ENCODE data around the gene DMC1. TPM values are rescaled to one million over a fixed set of nuclear protein-coding genes. Genes with fewer than 3 reads are reported as not detected.

The DMC1 gene
- total RNA-seq, 2 donors from 2014 or later, result 0.78 TPM; not detected in 1

GRCh38 chr22:38578505-38578904 lies 8.5 kb upstream of the DMC1 start:
- intact Hi-C loops (cut with DNase I), result loop anchor here (10.0 kb wide), 1 partner anchor 534 kb away; no protein-coding TSS in a partner anchor
- no peaks in the 10 kb centered on the region for H3K9me3 ChIP-seq
- no peak overlapping the region for H3K27ac ChIP-seq
- ATAC-seq, result no peak
- H3K27me3 ChIP-seq, result no peaks in the 10 kb centered on the region
- no peak for DNase-seq
- H3K4me1 ChIP-seq, result no peaks in the 10 kb centered on the region
- no peak overlapping the region for H3K4me3 ChIP-seq
- H3K36me3 ChIP-seq (replicated peaks in 1 of 2; ENCODE audit: insufficient read depth in 1 of 2, low read depth in 2 of 2), result no peaks in the 10 kb centered on the region
- 70 to 76% methylated on average over 5 of the region's 5 CpGs for WGBS, 2 donors
- TF ChIP-seq CTCF (IDR thresholded peaks at IDR 0.05), result no peak
- no peak for TF ChIP-seq POLR2A (IDR thresholded peaks at IDR 0.05)

GRCh38 chr22:38572065-38572464 lies 2.1 kb upstream of the DMC1 start:
- DNase-seq, result peak; percentile 37 to 63 (median 48)
- WGBS, 2 donors, result 1 to 3% methylated on average over 3 of the region's 3 CpGs
- no peak overlapping the region for H3K27ac ChIP-seq
- H3K36me3 ChIP-seq (replicated peaks in 1 of 2; ENCODE audit: insufficient read depth in 1 of 2, low read depth in 2 of 2), result no peaks in the 10 kb centered on the region
- no peaks in the 10 kb centered on the region for H3K27me3 ChIP-seq
- H3K9me3 ChIP-seq, result no peaks in the 10 kb centered on the region
- intact Hi-C loops (cut with DNase I), result loop anchor here (10.0 kb wide), 1 partner anchor 527 kb away; no protein-coding TSS in a partner anchor
- no peak for ATAC-seq
- peaks cover 14% of the 10 kb centered on the region for H3K4me1 ChIP-seq
- H3K4me3 ChIP-seq, result no peak overlapping the region
- TF ChIP-seq CTCF (IDR thresholded peaks at IDR 0.05), result peak; percentile 12 to 58 (median 51)
- no peak for TF ChIP-seq POLR2A (IDR thresholded peaks at IDR 0.05)

DNA sequence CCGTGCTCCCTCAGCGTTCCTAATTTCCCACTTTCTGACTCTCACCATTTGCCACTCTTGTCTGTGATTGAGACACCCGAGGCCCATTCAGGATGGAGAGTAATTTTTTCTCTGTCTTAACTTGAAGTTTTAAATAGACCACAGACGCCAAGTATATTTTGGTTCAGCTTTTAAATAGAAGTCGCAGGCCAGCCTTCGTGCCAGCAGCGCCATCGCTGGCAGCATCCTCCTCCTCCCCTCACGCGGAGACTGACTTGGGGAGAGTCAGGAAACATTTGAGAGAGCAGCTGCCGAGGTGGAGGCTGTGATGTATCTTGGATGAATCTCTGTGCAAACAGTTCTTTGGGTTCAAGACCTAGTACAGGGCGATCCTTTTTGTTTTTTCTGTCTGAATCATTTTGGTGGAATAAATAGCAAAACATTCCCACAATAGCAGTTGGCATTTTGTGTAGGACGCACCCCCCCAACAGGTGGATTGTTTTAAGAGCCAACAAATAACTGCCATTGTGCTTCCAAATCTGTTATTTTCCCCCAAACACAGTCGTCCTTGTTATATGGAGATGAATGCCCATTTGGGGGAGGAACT lies 889 bp upstream of the DMC1 start:
- TF ChIP-seq POLR2A (IDR thresholded peaks at IDR 0.05) (no peak), CTCF (IDR thresholded peaks at IDR 0.05) (no peak)

GRCh38 chr22:38569181-38569971 lies 607 bp downstream of the DMC1 start:
- ATAC-seq, result no peak
- H3K4me1 ChIP-seq, result peaks cover 14% of the 10 kb centered on the region
- no peaks in the 10 kb centered on the region for H3K27me3 ChIP-seq
- no peaks in the 10 kb centered on the region for H3K9me3 ChIP-seq
- intact Hi-C loops (cut with DNase I), result loop anchor here (10.0 kb wide), 1 partner anchor 55 kb away; no protein-coding TSS in a partner anchor
- H3K4me3 ChIP-seq, result peak overlapping the region; percentile 13 to 22
- peak in 1 of 4 donors; percentile 17 for DNase-seq
- H3K27ac ChIP-seq, result peak overlapping the region in 2 of 4 donors; percentile 32 to 36
- 29 to 52% methylated on average over 17 to 32 of the region's 32 CpGs for WGBS, 2 donors
- TF ChIP-seq POLR2A (IDR thresholded peaks at IDR 0.05) (no peak), CTCF (IDR thresholded peaks at IDR 0.05) (no peak)
- no peaks in the 10 kb centered on the region for H3K36me3 ChIP-seq (replicated peaks in 1 of 2; ENCODE audit: insufficient read depth in 1 of 2, low read depth in 2 of 2)

More for the DNA sequence above, 889 bp upstream of the DMC1 start:
- H3K9me3 ChIP-seq, result no peaks in the 10 kb centered on the region
- no peaks in the 10 kb centered on the region for H3K36me3 ChIP-seq (replicated peaks in 1 of 2; ENCODE audit: insufficient read depth in 1 of 2, low read depth in 2 of 2)
- intact Hi-C loops (cut with DNase I), result loop anchor here (10.0 kb wide), 1 partner anchor 526 kb away; no protein-coding TSS in a partner anchor
- DNase-seq (peak; percentile 15 to 49 (median 24)), ATAC-seq (no peak)
- H3K4me1 ChIP-seq, result peaks cover 14% of the 10 kb centered on the region
- H3K27me3 ChIP-seq, result no peaks in the 10 kb centered on the region
- H3K4me3 ChIP-seq, result peak overlapping the region in 1 of 2 donors; percentile 19
- 1 to 2% methylated on average over 14 of the region's 14 CpGs for WGBS, 2 donors
- peak overlapping the region in 3 of 4 donors; percentile 27 to 67 (median 58) for H3K27ac ChIP-seq
